A549 (cell line): ENCODE results near the gene LILRB1.

Experiments
- EHMT2 ChIP-seq: fragments of 200-600 bp; sonication (generic); IDR thresholded peaks from 2 replicates; pipeline ENCODE4 v1.6.1; 2016; ENCODE audit warnings: antibody characterized with exemption, low read depth, mild to moderate bottlenecking, moderate library complexity
- MAFK ChIP-seq: fragments of 450-650 bp; IDR thresholded peaks from 2 replicates; pipeline ENCODE4 v1.6.1; 2014; ENCODE audit not compliant: partially characterized antibody
- MAZ ChIP-seq: fragments of 150-350 bp; IDR thresholded peaks from 2 replicates; pipeline ENCODE4 v1.6.1; 2014; ENCODE audit warnings: antibody characterized with exemption, low read depth, low read length, borderline replicate concordance
- MYC ChIP-seq: IDR thresholded peaks from 2 replicates; pipeline ENCODE4 v1.6.1; 2012; ENCODE audit warnings: mild to moderate bottlenecking, inconsistent platforms, low read length, improper control_type of control experiment, borderline replicate concordance
- NR3C1 ChIP-seq: fragments of >200 bp; sonication (Bioruptor Twin); formaldehyde crosslinking; IDR thresholded peaks from 3 replicates; pipeline ENCODE4 v1.6.1; 2017
- POLR2A ChIP-seq: IDR thresholded peaks from 2 replicates; pipeline ENCODE4 v1.6.1; 2012; ENCODE audit warnings: mild to moderate bottlenecking, low read length
- RAD21 ChIP-seq, 2 experiments: fragments of >200 bp in 1 of 2; sonication (Bioruptor Twin) in 1 of 2; formaldehyde crosslinking in 1 of 2; IDR thresholded peaks in 1 of 2; conservative IDR thresholded peaks in 1 of 2; 2 replicates in 1 of 2; 3 replicates in 1 of 2; pipeline ENCODE4 v1.6.1; 2012 to 2018; ENCODE audit warnings: inconsistent platforms in 1 of 2
- REST ChIP-seq: fragments of 200-600 bp; sonication (generic); IDR thresholded peaks from 2 replicates; pipeline ENCODE4 v1.6.1; 2016; ENCODE audit warnings: antibody characterized with exemption, mild to moderate bottlenecking, moderate library complexity
- RFX5 ChIP-seq: fragments of 450-650 bp; IDR thresholded peaks from 2 replicates; pipeline ENCODE4 v1.7.1; 2014; ENCODE audit warnings: antibody characterized with exemption, mild to moderate bottlenecking, moderate library complexity
- TP53 ChIP-seq: fragments of 250-450 bp; sonication (Bioruptor Pico); IDR thresholded peaks from 2 replicates; pipeline ENCODE4 v1.5.0; 2021; ENCODE audit warnings: mild to moderate bottlenecking, moderate library complexity
- TF ChIP-seq, protein P1 (sequence below): fragments of >200 bp; sonication (Bioruptor Twin); formaldehyde crosslinking; IDR thresholded peaks from 3 replicates; pipeline ENCODE4 v1.5.1; 2016
- TF ChIP-seq, protein P2 (sequence below): IDR thresholded peaks from 2 replicates; pipeline ENCODE4 v1.6.1; 2012

DNA sequence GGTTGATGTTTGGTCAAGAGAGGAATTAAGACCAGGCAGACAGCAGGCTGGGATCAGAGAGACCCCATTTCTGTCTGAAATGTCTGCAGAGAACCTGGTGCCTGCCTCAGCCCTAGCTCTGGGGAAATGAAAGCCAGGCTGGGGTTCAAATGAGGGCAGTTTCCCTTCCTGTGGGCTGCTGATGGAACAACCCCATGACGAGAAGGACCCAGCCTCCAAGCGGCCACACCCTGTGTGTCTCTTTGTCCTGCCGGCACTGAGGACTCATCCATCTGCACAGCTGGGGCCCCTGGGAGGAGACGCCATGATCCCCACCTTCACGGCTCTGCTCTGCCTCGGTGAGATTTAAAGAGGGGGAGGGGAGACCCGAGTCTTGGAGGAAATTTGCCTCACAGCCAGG, 32.4 kb downstream of the LILRB1 start, which contains the start of gene LILRB4:
- TF ChIP-seq, protein P1, sequence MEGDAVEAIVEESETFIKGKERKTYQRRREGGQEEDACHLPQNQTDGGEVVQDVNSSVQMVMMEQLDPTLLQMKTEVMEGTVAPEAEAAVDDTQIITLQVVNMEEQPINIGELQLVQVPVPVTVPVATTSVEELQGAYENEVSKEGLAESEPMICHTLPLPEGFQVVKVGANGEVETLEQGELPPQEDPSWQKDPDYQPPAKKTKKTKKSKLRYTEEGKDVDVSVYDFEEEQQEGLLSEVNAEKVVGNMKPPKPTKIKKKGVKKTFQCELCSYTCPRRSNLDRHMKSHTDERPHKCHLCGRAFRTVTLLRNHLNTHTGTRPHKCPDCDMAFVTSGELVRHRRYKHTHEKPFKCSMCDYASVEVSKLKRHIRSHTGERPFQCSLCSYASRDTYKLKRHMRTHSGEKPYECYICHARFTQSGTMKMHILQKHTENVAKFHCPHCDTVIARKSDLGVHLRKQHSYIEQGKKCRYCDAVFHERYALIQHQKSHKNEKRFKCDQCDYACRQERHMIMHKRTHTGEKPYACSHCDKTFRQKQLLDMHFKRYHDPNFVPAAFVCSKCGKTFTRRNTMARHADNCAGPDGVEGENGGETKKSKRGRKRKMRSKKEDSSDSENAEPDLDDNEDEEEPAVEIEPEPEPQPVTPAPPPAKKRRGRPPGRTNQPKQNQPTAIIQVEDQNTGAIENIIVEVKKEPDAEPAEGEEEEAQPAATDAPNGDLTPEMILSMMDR = no peak
- TF ChIP-seq TP53 (CRISPR knock-in tag) (no peak), MAZ (no peak), REST (no peak), MAFK (no peak), MYC (no peak), EHMT2 (no peak), POLR2A (no peak), RFX5 (no peak), NR3C1 (no peak), RAD21 (conservative IDR thresholded peaks at IDR 0.05 in 1 of 2, IDR thresholded peaks at IDR 0.05 in 1 of 2) (no peak)
- TF ChIP-seq, protein P2, sequence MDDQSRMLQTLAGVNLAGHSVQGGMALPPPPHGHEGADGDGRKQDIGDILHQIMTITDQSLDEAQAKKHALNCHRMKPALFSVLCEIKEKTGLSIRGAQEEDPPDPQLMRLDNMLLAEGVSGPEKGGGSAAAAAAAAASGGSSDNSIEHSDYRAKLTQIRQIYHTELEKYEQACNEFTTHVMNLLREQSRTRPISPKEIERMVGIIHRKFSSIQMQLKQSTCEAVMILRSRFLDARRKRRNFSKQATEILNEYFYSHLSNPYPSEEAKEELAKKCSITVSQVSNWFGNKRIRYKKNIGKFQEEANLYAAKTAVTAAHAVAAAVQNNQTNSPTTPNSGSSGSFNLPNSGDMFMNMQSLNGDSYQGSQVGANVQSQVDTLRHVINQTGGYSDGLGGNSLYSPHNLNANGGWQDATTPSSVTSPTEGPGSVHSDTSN = no peak
